Measurements from ENCODE around the gene NEURL1B. TPM values are rescaled to one million over a fixed set of nuclear protein-coding genes. Genes with fewer than 3 reads are reported as not detected.
A peak's percentile ranks its signal among the peaks of the same experiment; 100 is the strongest.

The NEURL1B gene
- total and polyA plus RNA-seq, 11 donors, result 11.8 to 47.1 (median 25.8) TPM

DNA sequence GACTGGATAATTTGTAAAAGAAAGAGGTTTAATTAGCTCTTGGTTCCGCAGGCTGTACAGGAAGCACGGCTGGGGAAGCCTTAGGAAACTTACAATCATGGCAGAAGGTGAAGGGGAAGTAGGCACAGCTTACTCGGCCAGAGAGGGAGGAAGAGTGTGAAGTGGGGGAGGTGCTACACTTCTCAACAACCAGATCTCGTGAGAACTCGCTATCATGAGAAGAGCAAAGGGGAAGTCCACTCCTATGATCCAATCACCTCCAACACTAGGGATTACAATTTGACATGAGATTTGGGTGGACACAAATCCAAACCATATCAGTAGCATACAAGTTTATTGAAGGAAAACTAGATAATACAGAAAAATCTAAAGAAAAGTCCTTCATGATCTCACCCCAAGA, 39.9 kb downstream of the NEURL1B start:
- H3K4me1 ChIP-seq, result peaks cover 0 to 65% (median 40%) of the 10 kb centered on the region in 12 donors
- DNase-seq (no peak), ATAC-seq (no peak)
- intact Hi-C loops (cut with DNase I), result loop anchor here in 1 of 10 donors (5.0 kb wide), 1 partner anchor 79 kb away; no protein-coding TSS in a partner anchor
- 48 to 56% (median 52%) methylated on average over 5 of the region's 5 CpGs for WGBS, 4 donors
- no peak overlapping the region for H3K4me3 ChIP-seq
- peaks cover 0 to 57% (median 23%) of the 10 kb centered on the region in 9 donors for H3K36me3 ChIP-seq
- H3K27ac ChIP-seq, result peak overlapping the region in 5 of 12 donors; percentile 14 to 74 (median 28)
- TF ChIP-seq POLR2A (IDR thresholded peaks at IDR 0.05) (no peak), CTCF (IDR thresholded peaks at IDR 0.05) (no peak)
- H3K9me3 ChIP-seq, result no peaks in the 10 kb centered on the region
- no peaks in the 10 kb centered on the region for H3K27me3 ChIP-seq

GRCh38 chr5:172681421-172681820, 40.4 kb downstream of the NEURL1B start:
- peaks cover 0 to 57% (median 28%) of the 10 kb centered on the region in 9 donors for H3K36me3 ChIP-seq
- no peak for TF ChIP-seq POLR2A (IDR thresholded peaks at IDR 0.05)
- no peak for TF ChIP-seq CTCF (IDR thresholded peaks at IDR 0.05)

DNA sequence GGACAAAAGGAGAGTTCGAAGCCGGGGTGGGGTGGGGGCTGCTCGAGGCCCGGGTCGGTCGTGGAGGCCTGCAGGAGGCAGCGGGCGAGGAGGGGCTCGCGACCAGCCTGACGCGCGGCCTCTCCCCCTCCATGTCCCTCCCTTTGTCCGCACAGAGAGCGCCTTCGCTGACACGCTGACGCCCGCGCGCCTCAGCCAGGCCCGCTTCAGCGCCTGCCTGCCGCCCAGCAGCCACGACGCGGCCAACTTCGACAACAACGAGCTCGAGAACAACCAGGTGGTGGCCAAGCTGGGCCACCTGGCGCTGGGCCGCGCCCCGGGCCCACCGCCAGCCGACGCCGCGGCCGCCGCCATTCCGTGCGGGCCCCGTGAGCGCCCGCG, 42.2 kb downstream of the NEURL1B start:
- Histone ChIP-seq H3K4me1 (peaks cover 0 to 72% (median 44%) of the 10 kb centered on the region in 12 donors), H3K4me3 (no peak overlapping the region), H3K27ac (no peak overlapping the region), H3K27me3 (no peaks in the 10 kb centered on the region), H3K36me3 (peaks cover 0 to 58% (median 38%) of the 10 kb centered on the region in 9 donors), H3K9me3 (no peaks in the 10 kb centered on the region)
- ATAC-seq, result no peak
- TF ChIP-seq CTCF (IDR thresholded peaks at IDR 0.05) (no peak), POLR2A (IDR thresholded peaks at IDR 0.05) (no peak)
- WGBS, 4 donors, result 78 to 88% (median 85%) methylated on average over 44 to 47 of the region's 47 CpGs
- intact Hi-C loops (cut with DNase I), result loop anchor here in 1 of 10 donors (5.0 kb wide), 1 partner anchor 81 kb away; no protein-coding TSS in a partner anchor
- no peak for DNase-seq

More at GRCh38 chr5:172681421-172681820, 40.4 kb downstream of the NEURL1B start:
- no peaks in the 10 kb centered on the region for H3K27me3 ChIP-seq
- H3K27ac ChIP-seq, result peak overlapping the region in 3 of 12 donors; percentile 14 to 68 (median 27)
- intact Hi-C loops (cut with DNase I), result loop anchor here in 1 of 10 donors (5.0 kb wide), 1 partner anchor 79 kb away; no protein-coding TSS in a partner anchor
- H3K9me3 ChIP-seq, result no peaks in the 10 kb centered on the region
- no peak overlapping the region for H3K4me3 ChIP-seq
- DNase-seq (no peak), ATAC-seq (no peak)
- 80 to 88% (median 82%) methylated on average over 4 of the region's 4 CpGs for WGBS, 4 donors
- peaks cover 0 to 64% (median 38%) of the 10 kb centered on the region in 12 donors for H3K4me1 ChIP-seq

DNA sequence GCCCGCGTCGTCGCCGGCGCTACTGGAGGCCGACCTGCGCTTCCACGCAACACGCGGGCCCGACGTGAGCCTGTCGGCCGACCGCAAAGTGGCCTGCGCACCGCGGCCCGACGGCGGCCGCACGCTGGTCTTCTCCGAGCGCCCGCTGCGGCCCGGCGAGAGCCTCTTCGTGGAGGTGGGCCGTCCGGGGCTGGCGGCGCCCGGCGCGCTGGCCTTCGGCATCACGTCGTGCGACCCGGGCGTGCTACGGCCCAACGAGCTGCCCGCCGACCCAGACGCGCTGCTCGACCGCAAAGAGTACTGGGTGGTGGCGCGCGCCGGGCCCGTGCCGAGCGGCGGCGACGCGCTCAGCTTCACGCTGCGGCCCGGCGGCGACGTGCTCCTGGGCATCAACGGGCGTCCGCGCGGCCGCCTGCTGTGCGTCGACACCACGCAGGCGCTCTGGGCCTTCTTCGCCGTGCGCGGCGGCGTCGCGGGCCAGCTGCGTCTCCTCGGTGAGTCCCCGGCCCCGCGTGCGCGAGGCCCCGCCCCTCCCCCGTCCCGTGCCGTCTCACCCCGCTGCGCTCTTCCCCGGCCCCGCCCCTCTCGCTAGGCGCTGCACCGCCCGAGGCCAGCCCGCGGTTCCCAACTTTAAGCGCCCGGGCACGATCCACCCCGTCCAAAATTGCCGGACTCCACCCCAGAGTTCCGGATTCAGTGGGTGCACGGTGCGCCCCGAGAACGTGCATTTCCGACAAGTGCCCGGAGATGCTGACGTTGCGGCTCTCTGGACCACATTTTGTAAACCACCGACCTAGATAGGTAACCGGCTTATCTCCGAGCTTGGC, 42.8 kb downstream of the NEURL1B start:
- Histone ChIP-seq H3K9me3 (no peaks in the 10 kb centered on the region), H3K27ac (peak overlapping the region in 1 of 12 donors; percentile 20), H3K4me3 (peak overlapping the region in 1 of 12 donors; percentile 23), H3K4me1 (peaks cover 2 to 75% (median 46%) of the 10 kb centered on the region in 12 donors), H3K36me3 (peaks cover 0 to 65% (median 40%) of the 10 kb centered on the region in 9 donors), H3K27me3 (no peaks in the 10 kb centered on the region)
- intact Hi-C loops (cut with DNase I), result loop anchor here in 1 of 10 donors (5.0 kb wide), 1 partner anchor 82 kb away; no protein-coding TSS in a partner anchor
- ATAC-seq, result no peak
- DNase-seq, result no peak
- WGBS, 4 donors, result 67 to 79% (median 70%) methylated on average over 50 to 125 of the region's 125 CpGs
- TF ChIP-seq POLR2A (IDR thresholded peaks at IDR 0.05), result no peak
- no peak for TF ChIP-seq CTCF (IDR thresholded peaks at IDR 0.05)

All from heart left ventricle (tissue), 16 donors.